GM10847 (cell line): ENCODE results near the gene MET.

Experiments used
- POLR2A ChIP-seq: IDR thresholded peaks from 2 replicates; pipeline ENCODE4 v1.6.1; 2011; ENCODE audit not compliant: insufficient read length; ENCODE audit errors: extremely low read depth

The MET gene

GRCh38 chr7:116671681-116672595 is at the start of gene MET:
TSS of gene MET (plus strand) at chr7:116672196. CDS start at chr7:116699085, 26,889 bp downstream.
- TF ChIP-seq POLR2A, result no peak

- no peak for TF ChIP-seq POLR2A
These were observed 45.1 kb upstream of the MET start for GRCh38 chr7:116626886-116627285.

- TF ChIP-seq POLR2A, result no peak
These were observed 42.9 kb upstream of the MET start for GRCh38 chr7:116629051-116629463.

- TF ChIP-seq POLR2A, result no peak
These were observed 41.6 kb upstream of the MET start for GRCh38 chr7:116630357-116630756.

GRCh38 chr7:116630932-116631671 is 40.9 kb upstream of the MET start:
- no peak for TF ChIP-seq POLR2A

- TF ChIP-seq POLR2A, result no peak
These were observed 40.3 kb upstream of the MET start for GRCh38 chr7:116631676-116632075.

GRCh38 chr7:116632384-116632783 is 39.6 kb upstream of the MET start:
- no peak for TF ChIP-seq POLR2A

GRCh38 chr7:116633131-116633988 is 38.6 kb upstream of the MET start:
- TF ChIP-seq POLR2A, result no peak

- no peak for TF ChIP-seq POLR2A
These were observed 35.0 kb upstream of the MET start for GRCh38 chr7:116636997-116637396.

GRCh38 chr7:116641551-116642153 is 30.3 kb upstream of the MET start:
- TF ChIP-seq POLR2A, result no peak

GRCh38 chr7:116644628-116645027 is 27.4 kb upstream of the MET start:
- TF ChIP-seq POLR2A, result no peak

GRCh38 chr7:116647290-116647689 is 24.7 kb upstream of the MET start:
- no peak for TF ChIP-seq POLR2A

GRCh38 chr7:116647861-116648260 is 24.1 kb upstream of the MET start:
- no peak for TF ChIP-seq POLR2A

- no peak for TF ChIP-seq POLR2A
These were observed 21.6 kb upstream of the MET start for GRCh38 chr7:116650436-116650835.

GRCh38 chr7:116652793-116653192 is 19.2 kb upstream of the MET start:
- no peak for TF ChIP-seq POLR2A

- TF ChIP-seq POLR2A, result no peak
These were observed 18.8 kb upstream of the MET start for GRCh38 chr7:116653204-116653603.
